Right lobe of liver (tissue), 4 donors: ENCODE data around the gene PCCA.

ENCODE experiments used
- POLR2A ChIP-seq: fragments of 450-650 bp; IDR thresholded peaks from one replicate; pipeline ENCODE4 v1.6.1; 2017; ENCODE audit warnings: antibody characterized with exemption, mild to moderate bottlenecking
- TF ChIP-seq, protein P1 (sequence below), 4 donors: fragments of 200-600 bp in 3 of 4; fragments of 450-650 bp in 1 of 4; IDR thresholded peaks; one replicate each; pipeline versions ENCODE4 v1.5.1 to v1.8.0; 2016 to 2022; ENCODE audit warnings: antibody characterized with exemption in 4 of 4, mild to moderate bottlenecking in 2 of 4
- donor health status: DM: no; HTN: no; CAD: no.
- donor health status: DM: no; HTN: no; CAD: no.
- donor health status: DM: no; HTN: yes; CAD: no.

DNA sequence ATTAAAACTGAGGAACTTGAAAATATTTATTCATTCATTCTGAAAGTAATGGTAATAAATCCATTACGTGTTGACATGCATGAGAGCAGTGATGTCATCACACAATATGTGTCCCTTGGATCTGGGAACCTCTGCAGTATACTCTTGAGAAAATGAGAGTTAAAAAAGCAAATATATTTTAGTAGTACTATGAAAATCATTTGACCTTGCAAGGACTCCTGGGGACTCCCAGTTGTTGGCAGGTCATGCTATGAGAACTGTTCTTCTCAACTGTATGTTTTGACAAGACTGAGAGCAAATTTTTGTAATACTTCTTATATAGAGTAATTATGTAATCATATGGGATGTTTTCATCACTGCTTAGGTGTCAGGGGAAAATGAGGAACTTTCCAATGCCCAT is 249.4 kb downstream of the PCCA start:
- TF ChIP-seq, protein P1, sequence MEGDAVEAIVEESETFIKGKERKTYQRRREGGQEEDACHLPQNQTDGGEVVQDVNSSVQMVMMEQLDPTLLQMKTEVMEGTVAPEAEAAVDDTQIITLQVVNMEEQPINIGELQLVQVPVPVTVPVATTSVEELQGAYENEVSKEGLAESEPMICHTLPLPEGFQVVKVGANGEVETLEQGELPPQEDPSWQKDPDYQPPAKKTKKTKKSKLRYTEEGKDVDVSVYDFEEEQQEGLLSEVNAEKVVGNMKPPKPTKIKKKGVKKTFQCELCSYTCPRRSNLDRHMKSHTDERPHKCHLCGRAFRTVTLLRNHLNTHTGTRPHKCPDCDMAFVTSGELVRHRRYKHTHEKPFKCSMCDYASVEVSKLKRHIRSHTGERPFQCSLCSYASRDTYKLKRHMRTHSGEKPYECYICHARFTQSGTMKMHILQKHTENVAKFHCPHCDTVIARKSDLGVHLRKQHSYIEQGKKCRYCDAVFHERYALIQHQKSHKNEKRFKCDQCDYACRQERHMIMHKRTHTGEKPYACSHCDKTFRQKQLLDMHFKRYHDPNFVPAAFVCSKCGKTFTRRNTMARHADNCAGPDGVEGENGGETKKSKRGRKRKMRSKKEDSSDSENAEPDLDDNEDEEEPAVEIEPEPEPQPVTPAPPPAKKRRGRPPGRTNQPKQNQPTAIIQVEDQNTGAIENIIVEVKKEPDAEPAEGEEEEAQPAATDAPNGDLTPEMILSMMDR (IDR thresholded peaks at IDR 0.05): no peak
- TF ChIP-seq POLR2A: no peak
